HepG2 (cell line): ENCODE measurements around the gene AKAIN1. TPM values are rescaled to one million over a fixed set of nuclear protein-coding genes. Genes with fewer than 3 reads are reported as not detected.

ENCODE experiments used
- ATF7-NPFF ChIP-seq: sonication (generic); formaldehyde crosslinking; IDR thresholded peaks from 2 replicates; pipeline ENCODE4 v1.8.1; 2023; ENCODE audit warnings: mild to moderate bottlenecking, low read depth, missing genetic modification reagents, moderate library complexity
- EEA1 ChIP-seq: sonication (generic); formaldehyde crosslinking; IDR thresholded peaks from 2 replicates; pipeline ENCODE4 v1.5.1; 2020; ENCODE audit warnings: mild to moderate bottlenecking, missing genetic modification reagents, borderline replicate concordance
- EED ChIP-seq: sonication (generic); formaldehyde crosslinking; IDR thresholded peaks from 2 replicates; pipeline ENCODE4 v1.5.0; 2020; ENCODE audit warnings: mild to moderate bottlenecking, missing genetic modification reagents
- ELF3 ChIP-seq: IDR thresholded peaks from 2 replicates; pipeline ENCODE4 v1.6.1; 2016; ENCODE audit warnings: missing genetic modification reagents, missing compliant biosample characterization
- FOSL2 ChIP-seq: sonication (generic); formaldehyde crosslinking; IDR thresholded peaks from 2 replicates; pipeline ENCODE4 v1.4.0; 2020; ENCODE audit warnings: missing genetic modification reagents
- HDAC2 ChIP-seq: sonication (generic); formaldehyde crosslinking; IDR thresholded peaks from 2 replicates; pipeline ENCODE4 v1.4.0; 2020; ENCODE audit warnings: missing genetic modification reagents
- HNRNPUL1 ChIP-seq: fragments of 200-400 bp; formaldehyde crosslinking; IDR thresholded peaks from 2 replicates; pipeline ENCODE4 v1.6.1; 2017; ENCODE audit warnings: low read depth, mild to moderate bottlenecking, low read length, moderate library complexity
- HOXA3 ChIP-seq: sonication (generic); formaldehyde crosslinking; IDR thresholded peaks from 2 replicates; pipeline ENCODE4 v1.5.0; 2020; ENCODE audit warnings: missing genetic modification reagents
- IRF2 ChIP-seq: IDR thresholded peaks from 2 replicates; pipeline ENCODE4 v1.6.1; 2018; ENCODE audit warnings: missing genetic modification reagents, missing compliant biosample characterization
- MEIS1 ChIP-seq: sonication (generic); formaldehyde crosslinking; IDR thresholded peaks from 2 replicates; pipeline ENCODE4 v1.9.0; 2021; ENCODE audit warnings: mild to moderate bottlenecking, missing genetic modification reagents, moderate library complexity, borderline replicate concordance
- SMYD3 ChIP-seq: sonication (generic); formaldehyde crosslinking; IDR thresholded peaks from 2 replicates; pipeline ENCODE4 v1.8.1; 2023; ENCODE audit warnings: mild to moderate bottlenecking, missing genetic modification reagents
- SPEN ChIP-seq: sonication (generic); formaldehyde crosslinking; IDR thresholded peaks from 2 replicates; pipeline ENCODE4 v1.5.1; 2020; ENCODE audit warnings: low read depth, mild to moderate bottlenecking, missing genetic modification reagents
- TGIF2 ChIP-seq: IDR thresholded peaks from 2 replicates; pipeline ENCODE4 v1.6.1; 2016; ENCODE audit warnings: control low read depth, missing compliant biosample characterization
- ZNF260 ChIP-seq: sonication (generic); formaldehyde crosslinking; IDR thresholded peaks from 2 replicates; pipeline ENCODE4 v1.4.0; 2020; ENCODE audit warnings: missing genetic modification reagents, low read depth, mild to moderate bottlenecking, borderline replicate concordance
- polyA plus RNA-seq, 8 experiments: library from polyadenylated mRNA; depleted of rRNA in 3 of 8; stranded (reverse) in 7 of 8; unstranded in 1 of 8; fragments of >200 nt; fragmentation: Illumina TruSeq in 4 of 8; extraction: Trizol in 4 of 8; gene quantifications; 2 replicates each; pipeline versions ENCODE4 v1.2.1 to v1.2.3, GENCODE V29; 2011 to 2016; ENCODE audit warnings: low read depth in 4 of 8, missing spikeins in 1 of 8, mixed read lengths in 1 of 8; ENCODE audit not compliant: insufficient read depth in 1 of 8
- total RNA-seq, 5 experiments: library from RNA; depleted of rRNA; stranded (reverse); fragments of >200 nt; fragmentation: Illumina TruSeq; extraction: Trizol; gene quantifications; 2 replicates each; pipeline ENCODE4 v1.2.3, GENCODE V29; 2016; ENCODE audit warnings: low read depth in 1 of 5
- TF ChIP-seq, protein P1 (sequence below): sonication (generic); formaldehyde crosslinking; IDR thresholded peaks from 2 replicates; pipeline ENCODE4 v1.4.0; 2020; ENCODE audit warnings: missing genetic modification reagents
- TF ChIP-seq, protein P2 (sequence below): sonication (generic); formaldehyde crosslinking; IDR thresholded peaks from 2 replicates; pipeline ENCODE4 v1.5.1; 2020; ENCODE audit warnings: mild to moderate bottlenecking, missing genetic modification reagents, moderate library complexity
- TF ChIP-seq, protein P3 (sequence below), 2 experiments: IDR thresholded peaks; 2 replicates each; pipeline ENCODE4 v1.6.1; 2011 to 2012; ENCODE audit warnings: low read length in 2 of 2, borderline replicate concordance in 1 of 2, low read depth in 1 of 2, mild to moderate bottlenecking in 1 of 2, moderate library complexity in 1 of 2

The AKAIN1 gene
- total and polyA plus RNA-seq, 2 of the 13 experiments (the other 11 are each of a cell fraction or from before 2014, with no cell fraction given): not detected

DNA sequence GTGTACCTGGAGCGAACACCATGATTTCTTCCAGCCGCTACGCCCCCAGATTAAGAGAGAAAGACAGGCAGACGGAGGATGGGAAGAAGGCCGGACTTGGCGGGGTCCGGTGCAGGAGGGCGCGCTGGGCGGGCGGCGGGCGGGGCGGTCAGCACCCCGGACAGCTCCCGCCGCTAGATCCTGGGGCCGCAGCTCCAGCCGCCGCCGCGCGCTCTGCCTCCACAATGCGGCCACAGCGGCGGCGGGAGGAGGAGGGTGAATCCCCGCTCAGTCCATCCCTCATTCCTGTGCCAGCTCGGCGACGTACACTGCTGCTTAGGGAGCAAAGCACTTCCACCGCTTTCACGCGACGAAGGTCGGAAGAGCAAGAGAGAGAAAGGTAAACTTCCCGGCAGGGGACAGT is at the start of gene AKAIN1 (continued):
- TF ChIP-seq, protein P1, sequence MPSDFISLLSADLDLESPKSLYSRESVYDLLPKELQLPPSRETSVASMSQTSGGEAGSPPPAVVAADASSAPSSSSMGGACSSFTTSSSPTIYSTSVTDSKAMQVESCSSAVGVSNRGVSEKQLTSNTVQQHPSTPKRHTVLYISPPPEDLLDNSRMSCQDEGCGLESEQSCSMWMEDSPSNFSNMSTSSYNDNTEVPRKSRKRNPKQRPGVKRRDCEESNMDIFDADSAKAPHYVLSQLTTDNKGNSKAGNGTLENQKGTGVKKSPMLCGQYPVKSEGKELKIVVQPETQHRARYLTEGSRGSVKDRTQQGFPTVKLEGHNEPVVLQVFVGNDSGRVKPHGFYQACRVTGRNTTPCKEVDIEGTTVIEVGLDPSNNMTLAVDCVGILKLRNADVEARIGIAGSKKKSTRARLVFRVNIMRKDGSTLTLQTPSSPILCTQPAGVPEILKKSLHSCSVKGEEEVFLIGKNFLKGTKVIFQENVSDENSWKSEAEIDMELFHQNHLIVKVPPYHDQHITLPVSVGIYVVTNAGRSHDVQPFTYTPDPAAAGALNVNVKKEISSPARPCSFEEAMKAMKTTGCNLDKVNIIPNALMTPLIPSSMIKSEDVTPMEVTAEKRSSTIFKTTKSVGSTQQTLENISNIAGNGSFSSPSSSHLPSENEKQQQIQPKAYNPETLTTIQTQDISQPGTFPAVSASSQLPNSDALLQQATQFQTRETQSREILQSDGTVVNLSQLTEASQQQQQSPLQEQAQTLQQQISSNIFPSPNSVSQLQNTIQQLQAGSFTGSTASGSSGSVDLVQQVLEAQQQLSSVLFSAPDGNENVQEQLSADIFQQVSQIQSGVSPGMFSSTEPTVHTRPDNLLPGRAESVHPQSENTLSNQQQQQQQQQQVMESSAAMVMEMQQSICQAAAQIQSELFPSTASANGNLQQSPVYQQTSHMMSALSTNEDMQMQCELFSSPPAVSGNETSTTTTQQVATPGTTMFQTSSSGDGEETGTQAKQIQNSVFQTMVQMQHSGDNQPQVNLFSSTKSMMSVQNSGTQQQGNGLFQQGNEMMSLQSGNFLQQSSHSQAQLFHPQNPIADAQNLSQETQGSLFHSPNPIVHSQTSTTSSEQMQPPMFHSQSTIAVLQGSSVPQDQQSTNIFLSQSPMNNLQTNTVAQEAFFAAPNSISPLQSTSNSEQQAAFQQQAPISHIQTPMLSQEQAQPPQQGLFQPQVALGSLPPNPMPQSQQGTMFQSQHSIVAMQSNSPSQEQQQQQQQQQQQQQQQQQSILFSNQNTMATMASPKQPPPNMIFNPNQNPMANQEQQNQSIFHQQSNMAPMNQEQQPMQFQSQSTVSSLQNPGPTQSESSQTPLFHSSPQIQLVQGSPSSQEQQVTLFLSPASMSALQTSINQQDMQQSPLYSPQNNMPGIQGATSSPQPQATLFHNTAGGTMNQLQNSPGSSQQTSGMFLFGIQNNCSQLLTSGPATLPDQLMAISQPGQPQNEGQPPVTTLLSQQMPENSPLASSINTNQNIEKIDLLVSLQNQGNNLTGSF (CRISPR knock-in tag): peak; percentile 91
- TF ChIP-seq MEIS1 (CRISPR knock-in tag) (no peak), SMYD3 (no peak), EEA1 (peak; percentile 87; the same call in 1 of the 2 replicates), EED (peak; percentile 60; the same call in 1 of the 2 replicates), FOSL2 (CRISPR knock-in tag) (0 out of 2 replicates have a peak, but pooled peaks have one; percentile 15), ZNF260 (CRISPR knock-in tag) (no peak), SPEN (CRISPR knock-in tag) (peak; percentile 64; the same call in 1 of the 2 replicates), HNRNPUL1 (no peak), HDAC2 (CRISPR knock-in tag) (0 out of 2 replicates have a peak, but pooled peaks have one; percentile 35), IRF2 (0 out of 2 replicates have a peak, but pooled peaks have one; percentile 27), ATF7-NPFF (CRISPR knock-in tag) (peak; percentile 81; the same call in 1 of the 2 replicates), TGIF2 (CRISPR knock-in tag) (0 out of 2 replicates have a peak, but pooled peaks have one; percentile 15), HOXA3 (peak; percentile 49), ELF3 (CRISPR knock-in tag) (0 out of 2 replicates have a peak, but pooled peaks have one; percentile 51)
- TF ChIP-seq, protein P2, sequence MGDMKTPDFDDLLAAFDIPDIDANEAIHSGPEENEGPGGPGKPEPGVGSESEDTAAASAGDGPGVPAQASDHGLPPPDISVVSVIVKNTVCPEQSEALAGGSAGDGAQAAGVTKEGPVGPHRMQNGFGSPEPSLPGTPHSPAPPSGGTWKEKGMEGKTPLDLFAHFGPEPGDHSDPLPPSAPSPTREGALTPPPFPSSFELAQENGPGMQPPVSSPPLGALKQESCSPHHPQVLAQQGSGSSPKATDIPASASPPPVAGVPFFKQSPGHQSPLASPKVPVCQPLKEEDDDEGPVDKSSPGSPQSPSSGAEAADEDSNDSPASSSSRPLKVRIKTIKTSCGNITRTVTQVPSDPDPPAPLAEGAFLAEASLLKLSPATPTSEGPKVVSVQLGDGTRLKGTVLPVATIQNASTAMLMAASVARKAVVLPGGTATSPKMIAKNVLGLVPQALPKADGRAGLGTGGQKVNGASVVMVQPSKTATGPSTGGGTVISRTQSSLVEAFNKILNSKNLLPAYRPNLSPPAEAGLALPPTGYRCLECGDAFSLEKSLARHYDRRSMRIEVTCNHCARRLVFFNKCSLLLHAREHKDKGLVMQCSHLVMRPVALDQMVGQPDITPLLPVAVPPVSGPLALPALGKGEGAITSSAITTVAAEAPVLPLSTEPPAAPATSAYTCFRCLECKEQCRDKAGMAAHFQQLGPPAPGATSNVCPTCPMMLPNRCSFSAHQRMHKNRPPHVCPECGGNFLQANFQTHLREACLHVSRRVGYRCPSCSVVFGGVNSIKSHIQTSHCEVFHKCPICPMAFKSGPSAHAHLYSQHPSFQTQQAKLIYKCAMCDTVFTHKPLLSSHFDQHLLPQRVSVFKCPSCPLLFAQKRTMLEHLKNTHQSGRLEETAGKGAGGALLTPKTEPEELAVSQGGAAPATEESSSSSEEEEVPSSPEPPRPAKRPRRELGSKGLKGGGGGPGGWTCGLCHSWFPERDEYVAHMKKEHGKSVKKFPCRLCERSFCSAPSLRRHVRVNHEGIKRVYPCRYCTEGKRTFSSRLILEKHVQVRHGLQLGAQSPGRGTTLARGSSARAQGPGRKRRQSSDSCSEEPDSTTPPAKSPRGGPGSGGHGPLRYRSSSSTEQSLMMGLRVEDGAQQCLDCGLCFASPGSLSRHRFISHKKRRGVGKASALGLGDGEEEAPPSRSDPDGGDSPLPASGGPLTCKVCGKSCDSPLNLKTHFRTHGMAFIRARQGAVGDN (CRISPR knock-in tag): peak; percentile 64
- TF ChIP-seq, protein P3, sequence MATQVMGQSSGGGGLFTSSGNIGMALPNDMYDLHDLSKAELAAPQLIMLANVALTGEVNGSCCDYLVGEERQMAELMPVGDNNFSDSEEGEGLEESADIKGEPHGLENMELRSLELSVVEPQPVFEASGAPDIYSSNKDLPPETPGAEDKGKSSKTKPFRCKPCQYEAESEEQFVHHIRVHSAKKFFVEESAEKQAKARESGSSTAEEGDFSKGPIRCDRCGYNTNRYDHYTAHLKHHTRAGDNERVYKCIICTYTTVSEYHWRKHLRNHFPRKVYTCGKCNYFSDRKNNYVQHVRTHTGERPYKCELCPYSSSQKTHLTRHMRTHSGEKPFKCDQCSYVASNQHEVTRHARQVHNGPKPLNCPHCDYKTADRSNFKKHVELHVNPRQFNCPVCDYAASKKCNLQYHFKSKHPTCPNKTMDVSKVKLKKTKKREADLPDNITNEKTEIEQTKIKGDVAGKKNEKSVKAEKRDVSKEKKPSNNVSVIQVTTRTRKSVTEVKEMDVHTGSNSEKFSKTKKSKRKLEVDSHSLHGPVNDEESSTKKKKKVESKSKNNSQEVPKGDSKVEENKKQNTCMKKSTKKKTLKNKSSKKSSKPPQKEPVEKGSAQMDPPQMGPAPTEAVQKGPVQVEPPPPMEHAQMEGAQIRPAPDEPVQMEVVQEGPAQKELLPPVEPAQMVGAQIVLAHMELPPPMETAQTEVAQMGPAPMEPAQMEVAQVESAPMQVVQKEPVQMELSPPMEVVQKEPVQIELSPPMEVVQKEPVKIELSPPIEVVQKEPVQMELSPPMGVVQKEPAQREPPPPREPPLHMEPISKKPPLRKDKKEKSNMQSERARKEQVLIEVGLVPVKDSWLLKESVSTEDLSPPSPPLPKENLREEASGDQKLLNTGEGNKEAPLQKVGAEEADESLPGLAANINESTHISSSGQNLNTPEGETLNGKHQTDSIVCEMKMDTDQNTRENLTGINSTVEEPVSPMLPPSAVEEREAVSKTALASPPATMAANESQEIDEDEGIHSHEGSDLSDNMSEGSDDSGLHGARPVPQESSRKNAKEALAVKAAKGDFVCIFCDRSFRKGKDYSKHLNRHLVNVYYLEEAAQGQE (IDR thresholded peaks at IDR 0.05; ENCODE audit: borderline replicate concordance in 1 of 2, low read depth in 1 of 2, low read length in 2 of 2): peak in 1 of 2 experiments; percentile 98
